A673 (cell line): ENCODE results near the gene PRSS21. TPM values are rescaled to one million over a fixed set of nuclear protein-coding genes. Genes with fewer than 3 reads are reported as not detected.

Source experiments
- BruUV-seq: library from RNA; stranded (reverse); fragments of 400-500 nt; replicated peaks from 2 replicates; lab custom pipeline; 2021; lab: Mats Ljungman, UMichigan
- CTCF ChIA-PET: fragments of 300-600 bp; sonication (Branson Sonifier 250); formaldehyde crosslinking; loops from one replicate; lab custom pipeline; 2022; ENCODE audit warnings: antibody characterized with exemption; lab: Charles Lee
- POLR2A ChIA-PET: fragments of 300-600 bp; sonication (Branson Sonifier 250); formaldehyde crosslinking; loops from one replicate; lab custom pipeline; 2022; ENCODE audit warnings: antibody characterized with exemption; ENCODE audit not compliant: low non-redundant PET; lab: Charles Lee
- DNase-seq: peaks from one replicate; pipeline ENCODE4 v3.0.0-alpha.2; 2015; ENCODE audit warnings: low spot score
- H3K27ac ChIP-seq: fragments of 200-600 bp; sonication (generic); 2 replicates; pipeline ENCODE4 v1.5.1; 2016; ENCODE audit warnings: mixed run types, low read depth, mild to moderate bottlenecking, mixed read lengths, antibody characterized with exemption, low read length; ENCODE audit not compliant: poor library complexity, severe bottlenecking
- H3K27me3 ChIP-seq: fragments of 200-600 bp; sonication (generic); replicated peaks from 2 replicates; pipeline ENCODE4 v1.6.1; 2017; ENCODE audit warnings: mixed run types, low read depth, mild to moderate bottlenecking, mixed read lengths, antibody characterized with exemption, low read length; ENCODE audit not compliant: insufficient read depth, poor library complexity
- H3K36me3 ChIP-seq: fragments of 200-600 bp; sonication (generic); 2 replicates; pipeline ENCODE4 v1.6.1; 2016; ENCODE audit warnings: mixed run types, mild to moderate bottlenecking, mixed read lengths, antibody characterized with exemption, low read length; ENCODE audit not compliant: insufficient read depth, poor library complexity, severe bottlenecking
- H3K4me1 ChIP-seq: fragments of 200-600 bp; sonication (generic); 2 replicates; pipeline ENCODE4 v1.6.1; 2017; ENCODE audit warnings: mixed run types, mild to moderate bottlenecking, mixed read lengths, antibody characterized with exemption, low read length; ENCODE audit not compliant: insufficient read depth, poor library complexity, severe bottlenecking
- H3K4me3 ChIP-seq: fragments of 200-600 bp; sonication (generic); 2 replicates; pipeline ENCODE4 v1.5.1; 2016; ENCODE audit warnings: low read depth, mixed run types, mild to moderate bottlenecking, mixed read lengths, low read length; ENCODE audit not compliant: poor library complexity, severe bottlenecking
- H3K9me3 ChIP-seq: fragments of 200-600 bp; sonication (generic); 2 replicates; pipeline ENCODE4 v1.6.1; 2016; ENCODE audit warnings: mixed run types, low read depth, mild to moderate bottlenecking, mixed read lengths, antibody characterized with exemption, low read length; ENCODE audit not compliant: poor library complexity, severe bottlenecking
- EZH2 ChIP-seq: fragments of 200-600 bp; sonication (generic); IDR thresholded peaks from 2 replicates; pipeline ENCODE4 v1.6.1; 2017; ENCODE audit warnings: borderline replicate concordance, low read depth, mild to moderate bottlenecking, mixed read lengths, antibody characterized with exemption, low read length; ENCODE audit not compliant: poor library complexity, severe bottlenecking
- intact Hi-C: fragments of 100-400 bp; cut with micrococcal nuclease; formaldehyde crosslinking; loops from one replicate; pipeline ENCODE4 v1.10.0; 2022; ENCODE audit not compliant: unreplicated experiment
- total RNA-seq: library from RNA; stranded (reverse); gene quantifications from 2 replicates; pipeline ENCODE4 v1.2.3, GENCODE V29; 2021
- TF ChIP-seq, protein P1 (sequence below): fragments of 300-800, 200-600 bp; sonication (generic); conservative IDR thresholded peaks from 2 replicates; pipeline ENCODE4 v1.5.1; 2017; ENCODE audit warnings: low read depth, mild to moderate bottlenecking, antibody characterized with exemption, low read length, moderate library complexity, mixed read lengths

Gene PRSS21
- total RNA-seq, 1 experiment from 2014 or later: not detected

DNA sequence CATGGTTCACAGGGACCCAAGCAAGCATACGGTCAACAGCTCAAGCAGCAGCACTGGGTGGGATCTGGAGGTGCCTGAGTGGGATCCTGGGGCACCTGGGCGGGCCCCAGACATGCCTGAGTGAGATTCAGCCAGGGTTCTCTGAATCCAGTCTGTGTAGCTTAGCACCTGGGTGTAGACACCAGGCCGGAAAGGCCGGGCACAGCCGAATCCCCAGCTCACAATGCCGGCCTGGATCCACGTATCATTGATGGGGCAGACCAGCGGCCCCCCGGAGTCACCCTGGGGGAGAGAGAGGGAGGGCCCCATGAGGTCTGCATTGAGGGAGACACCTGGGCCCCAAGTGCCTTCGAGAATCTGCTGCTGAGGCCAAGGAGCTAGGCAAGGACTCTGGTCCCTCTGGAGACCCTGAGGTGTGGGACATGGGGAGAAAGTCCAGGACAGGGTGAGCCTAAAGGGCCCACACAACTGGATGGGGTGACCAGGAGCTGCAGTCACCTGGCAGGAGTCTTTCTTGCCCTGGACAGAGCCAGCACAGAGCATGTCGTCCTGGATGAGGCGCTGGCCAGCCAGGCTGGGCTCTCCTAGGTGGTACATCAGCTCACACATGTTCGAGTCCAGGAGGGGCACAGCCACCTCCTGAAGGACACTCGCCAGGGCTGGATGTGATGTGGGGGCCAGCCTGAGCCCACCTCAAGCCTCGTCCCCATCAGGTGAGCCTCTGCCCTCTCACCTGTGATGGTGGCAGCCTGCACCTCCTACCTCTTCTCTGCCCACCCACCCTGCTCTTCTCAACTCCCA is 22.8 kb downstream of the PRSS21 start:
- Histone ChIP-seq H3K9me3 (no peaks in the 10 kb centered on the region), H3K27me3 (no peaks in the 10 kb centered on the region), H3K4me3 (no peak overlapping the region), H3K27ac (no peak overlapping the region), H3K36me3 (no peaks in the 10 kb centered on the region), H3K4me1 (no peaks in the 10 kb centered on the region)
- no peak for DNase-seq
- ChIA-PET POLR2A (no interaction called here), CTCF (interaction anchor here (0.6 to 1.9 kb wide), 7 partner anchors 28 to 130 kb away, joined by 3 to 16 read pairs (median 3); no protein-coding TSS in a partner anchor)
- BruUV-seq: no TSS peak
- intact Hi-C loops: no loop called here
- TF ChIP-seq, protein P1, sequence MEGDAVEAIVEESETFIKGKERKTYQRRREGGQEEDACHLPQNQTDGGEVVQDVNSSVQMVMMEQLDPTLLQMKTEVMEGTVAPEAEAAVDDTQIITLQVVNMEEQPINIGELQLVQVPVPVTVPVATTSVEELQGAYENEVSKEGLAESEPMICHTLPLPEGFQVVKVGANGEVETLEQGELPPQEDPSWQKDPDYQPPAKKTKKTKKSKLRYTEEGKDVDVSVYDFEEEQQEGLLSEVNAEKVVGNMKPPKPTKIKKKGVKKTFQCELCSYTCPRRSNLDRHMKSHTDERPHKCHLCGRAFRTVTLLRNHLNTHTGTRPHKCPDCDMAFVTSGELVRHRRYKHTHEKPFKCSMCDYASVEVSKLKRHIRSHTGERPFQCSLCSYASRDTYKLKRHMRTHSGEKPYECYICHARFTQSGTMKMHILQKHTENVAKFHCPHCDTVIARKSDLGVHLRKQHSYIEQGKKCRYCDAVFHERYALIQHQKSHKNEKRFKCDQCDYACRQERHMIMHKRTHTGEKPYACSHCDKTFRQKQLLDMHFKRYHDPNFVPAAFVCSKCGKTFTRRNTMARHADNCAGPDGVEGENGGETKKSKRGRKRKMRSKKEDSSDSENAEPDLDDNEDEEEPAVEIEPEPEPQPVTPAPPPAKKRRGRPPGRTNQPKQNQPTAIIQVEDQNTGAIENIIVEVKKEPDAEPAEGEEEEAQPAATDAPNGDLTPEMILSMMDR: no peak
- TF ChIP-seq EZH2: no peak

DNA sequence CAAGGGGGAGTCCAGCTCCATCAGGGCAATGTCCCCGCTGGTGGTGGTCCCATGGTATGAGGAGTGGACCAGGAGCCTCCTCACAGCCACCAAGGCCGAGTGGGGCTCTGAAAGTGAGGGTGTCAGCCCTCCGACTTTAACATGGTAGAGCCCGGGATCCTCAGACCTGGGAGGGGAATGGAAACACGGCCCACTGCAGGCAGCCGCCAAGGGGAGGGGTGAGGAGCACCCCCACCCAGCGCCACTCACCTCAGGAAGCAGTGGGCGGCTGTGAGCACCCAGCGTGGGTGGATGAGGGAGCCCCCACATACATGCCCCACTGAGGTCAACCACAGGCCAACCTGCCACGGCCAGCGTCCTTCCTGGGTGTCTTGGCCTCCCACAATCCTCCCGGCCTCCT is 23.9 kb downstream of the PRSS21 start:
- H3K4me3 ChIP-seq: no peak overlapping the region
- CTCF ChIA-PET: no interaction called here
- H3K36me3 ChIP-seq: no peaks in the 10 kb centered on the region
- H3K4me1 ChIP-seq: no peaks in the 10 kb centered on the region
- intact Hi-C loops: no loop called here
- no peaks in the 10 kb centered on the region for H3K9me3 ChIP-seq
- POLR2A ChIA-PET: no interaction called here
- no peak for DNase-seq
- TF ChIP-seq, protein P1: no peak
- no peak for TF ChIP-seq EZH2
- no peaks in the 10 kb centered on the region for H3K27me3 ChIP-seq
- no peak overlapping the region for H3K27ac ChIP-seq
- no TSS peak for BruUV-seq

DNA sequence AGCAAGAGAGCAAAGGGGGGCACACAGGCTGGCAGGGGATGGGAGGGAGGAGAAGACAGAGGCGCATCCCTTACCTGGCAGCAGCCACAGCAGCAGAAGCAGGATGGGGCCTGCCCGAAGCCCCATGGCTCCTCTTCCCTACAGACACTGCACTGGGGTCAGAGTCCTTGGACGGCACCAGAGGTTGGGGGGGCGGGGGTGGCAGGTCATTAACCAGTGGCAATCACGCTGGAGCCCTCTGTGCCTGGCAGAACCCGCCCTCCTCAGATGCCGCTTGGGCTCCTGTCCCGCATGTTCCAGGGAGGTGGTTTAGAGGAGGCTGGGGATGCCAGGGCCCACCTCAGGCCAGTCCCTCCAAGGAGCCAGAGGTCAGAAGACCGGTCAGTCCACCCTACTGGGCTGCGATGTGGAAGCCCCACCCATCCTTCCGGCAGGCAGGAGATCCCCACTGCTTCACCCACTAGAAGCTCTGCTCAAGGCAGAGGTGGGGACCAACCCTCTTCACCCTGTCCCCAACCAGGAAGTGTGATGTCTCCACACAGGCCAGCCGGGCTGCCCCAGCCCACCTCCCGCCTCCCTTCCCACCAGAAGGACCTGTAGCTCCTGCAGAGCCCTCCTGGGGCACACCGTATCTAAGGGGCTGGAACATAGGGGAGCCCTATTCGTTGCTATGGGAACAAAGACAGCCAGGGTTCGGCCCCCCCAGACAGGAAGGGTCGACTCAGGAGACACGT is 24.7 kb downstream of the PRSS21 start:
- Histone ChIP-seq H3K27me3 (no peaks in the 10 kb centered on the region), H3K9me3 (no peaks in the 10 kb centered on the region), H3K36me3 (no peaks in the 10 kb centered on the region), H3K4me3 (no peak overlapping the region), H3K4me1 (no peaks in the 10 kb centered on the region), H3K27ac (no peak overlapping the region)
- intact Hi-C loops: no loop called here
- no TSS peak for BruUV-seq
- ChIA-PET POLR2A (no interaction called here), CTCF (no interaction called here)
- TF ChIP-seq, protein P1: no peak
- TF ChIP-seq EZH2: no peak
- DNase-seq: no peak
